A172 (cell line): ENCODE measurements around the gene PLCL2. TPM values are rescaled to one million over a fixed set of nuclear protein-coding genes. Genes with fewer than 3 reads are reported as not detected.

ENCODE experiments used
- DNase-seq: peaks from one replicate; pipeline ENCODE4 v3.0.0-alpha.2; 2015; ENCODE audit warnings: low spot score
- total RNA-seq: library from RNA; depleted of rRNA; stranded (reverse); fragments of >200 nt; shearing (Covaris generic); gene quantifications from 2 replicates; pipeline ENCODE4 v1.2.3, GENCODE V29; 2014

The PLCL2 gene
- total RNA-seq, 1 experiment from 2014 or later = 4.0 TPM

GRCh38 chr3:16865335-16865734, 19.4 kb upstream of the PLCL2 start:
- DNase-seq = no peak

GRCh38 chr3:16866571-16866970, 18.2 kb upstream of the PLCL2 start:
- DNase-seq = peak; percentile 83

DNA sequence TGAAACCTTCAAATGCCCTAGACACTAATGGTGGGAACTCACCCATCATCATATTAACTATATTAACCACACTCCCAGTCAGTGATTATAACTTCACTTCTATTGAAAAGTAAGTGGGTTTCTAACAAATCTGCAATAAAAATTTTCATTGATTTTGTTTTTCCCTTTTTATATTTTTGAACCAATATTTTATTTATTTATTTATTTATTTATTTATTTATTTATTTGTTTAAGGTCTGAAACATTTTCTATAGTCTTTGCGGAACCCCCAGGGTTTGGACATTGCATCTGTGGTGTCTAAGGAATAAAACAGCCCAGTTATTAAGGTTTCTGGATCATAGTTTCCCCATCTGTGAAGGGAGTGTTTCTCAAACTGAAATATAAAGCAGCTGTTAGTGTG, 16.2 kb upstream of the PLCL2 start:
- no peak for DNase-seq

- no peak for DNase-seq
These were observed 15.3 kb upstream of the PLCL2 start for GRCh38 chr3:16869261-16870005.

GRCh38 chr3:16871915-16872842, 12.6 kb upstream of the PLCL2 start:
- no peak for DNase-seq

DNA sequence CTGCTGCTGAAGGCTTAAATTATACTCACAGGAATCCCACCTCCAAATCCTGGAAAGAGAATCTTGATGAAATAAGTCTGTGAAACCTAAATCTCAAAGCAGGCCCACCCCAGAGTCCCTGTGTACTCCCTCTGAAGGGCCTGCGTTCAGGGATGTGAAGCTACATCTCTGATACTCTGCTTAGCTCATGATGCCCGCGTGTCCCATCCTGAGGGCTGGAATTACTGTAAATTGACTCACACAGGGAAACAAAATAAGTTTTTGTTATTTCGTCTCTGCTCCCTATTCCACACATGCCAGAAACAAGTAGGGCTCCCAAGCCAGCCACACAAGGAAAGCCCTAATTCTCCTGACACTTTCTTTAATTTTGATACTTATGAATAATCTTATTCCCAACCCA, 10.9 kb upstream of the PLCL2 start:
- no peak for DNase-seq

GRCh38 chr3:16875876-16876550, 8.7 kb upstream of the PLCL2 start:
- no peak for DNase-seq

- DNase-seq = no peak
These were observed 7.2 kb upstream of the PLCL2 start for GRCh38 chr3:16877505-16877904.

- no peak for DNase-seq
These were observed 6.8 kb upstream of the PLCL2 start for GRCh38 chr3:16877911-16878310.

GRCh38 chr3:16881896-16882630, 2.7 kb upstream of the PLCL2 start:
- no peak for DNase-seq

DNA sequence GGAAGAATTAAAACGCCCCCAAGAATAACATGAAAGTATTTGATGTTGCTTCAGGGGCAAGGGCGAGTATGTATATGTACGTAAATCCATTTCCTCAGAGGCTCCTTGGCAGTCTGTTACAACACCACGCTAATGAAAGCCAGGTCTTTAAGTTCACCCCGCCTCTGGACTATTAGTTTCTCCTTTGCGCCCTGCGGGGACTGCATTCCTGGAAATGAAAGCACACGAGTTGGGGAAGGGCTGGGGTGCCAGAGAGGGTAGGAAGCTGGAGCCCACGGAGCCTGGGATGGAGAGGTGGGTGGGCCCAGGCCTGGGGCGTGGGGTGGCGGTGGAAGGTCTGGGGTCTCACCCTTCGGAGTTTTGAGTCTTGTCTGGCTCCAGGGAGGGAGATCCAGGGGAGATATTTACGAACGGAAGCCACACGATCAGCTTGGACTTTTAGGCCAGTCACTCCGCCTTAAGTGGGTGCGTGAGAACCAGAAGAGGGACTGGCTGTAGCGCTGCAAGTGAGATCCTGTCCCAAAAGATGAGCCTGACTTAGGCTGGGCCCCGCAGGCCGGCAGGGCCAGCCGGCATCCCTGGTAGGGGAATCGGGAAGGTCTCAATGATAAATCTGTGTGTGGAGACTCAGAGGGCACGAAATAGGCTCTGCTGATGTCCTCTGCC, 1.6 kb upstream of the PLCL2 start:
- DNase-seq = no peak

DNA sequence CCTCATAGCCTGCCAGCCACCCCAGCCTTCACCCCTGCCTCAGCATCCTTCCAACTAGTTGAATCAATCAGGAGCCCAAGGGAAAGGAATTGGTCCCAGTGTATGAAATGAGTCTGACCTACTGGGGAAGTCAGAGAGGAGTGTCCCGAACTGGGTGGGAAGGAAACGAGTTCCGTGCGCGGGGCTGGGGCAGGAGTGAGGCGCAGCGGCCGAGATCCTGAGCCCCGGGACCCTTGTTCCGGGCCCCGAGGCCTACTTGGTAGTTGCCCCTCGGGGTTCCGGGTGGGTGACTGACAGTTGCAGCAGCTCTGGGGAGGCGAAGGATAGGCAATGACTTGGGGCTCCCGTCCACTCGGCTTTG, 1.1 kb upstream of the PLCL2 start:
- DNase-seq = no peak

DNA sequence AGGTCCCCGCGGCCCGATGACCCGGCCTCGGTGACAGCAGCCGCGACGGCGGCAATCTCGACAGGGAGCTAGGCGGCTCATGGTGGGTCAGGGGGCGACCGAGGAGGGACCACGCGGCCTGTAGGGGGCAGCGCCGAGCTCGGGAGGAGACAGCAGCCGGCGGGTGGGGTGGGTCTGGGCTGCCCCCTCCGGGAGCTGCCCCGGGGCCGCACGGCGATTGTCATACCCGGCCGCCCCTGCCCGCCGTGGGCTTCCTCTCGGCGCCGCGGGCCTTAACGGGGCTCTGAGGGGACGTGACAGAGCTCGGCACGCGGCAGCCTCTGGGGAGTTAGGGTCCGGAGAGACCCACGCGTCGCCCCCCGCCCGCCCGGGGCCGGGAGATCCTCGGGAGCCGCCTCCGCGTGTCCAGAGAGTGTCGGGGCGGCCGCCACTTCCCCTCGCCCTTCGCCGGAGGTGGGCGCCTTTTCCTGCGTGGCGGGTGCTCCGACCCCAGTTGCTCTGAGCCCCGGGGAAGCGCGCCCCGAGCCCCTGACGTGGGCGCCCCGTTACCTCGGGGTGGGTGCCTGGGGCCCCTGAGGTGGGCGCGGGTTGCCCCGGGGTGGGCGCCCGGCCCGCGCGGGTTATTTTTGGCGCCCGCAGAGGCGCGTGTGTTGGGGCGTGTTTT, 539 bp upstream of the PLCL2 start:
- no peak for DNase-seq

- DNase-seq = no peak
These were observed 993 bp downstream of the PLCL2 start for GRCh38 chr3:16885593-16886302.

- DNase-seq = no peak
These were observed 1.5 kb downstream of the PLCL2 start for GRCh38 chr3:16886303-16886683.

GRCh38 chr3:16887130-16887529, 2.4 kb downstream of the PLCL2 start:
- no peak for DNase-seq

GRCh38 chr3:16888356-16888755, 3.6 kb downstream of the PLCL2 start:
- DNase-seq = no peak

- DNase-seq = no peak
These were observed 4.2 kb downstream of the PLCL2 start for GRCh38 chr3:16888785-16889607.
